ENCODE results near the gene SPNS1. TPM values are rescaled to one million over a fixed set of nuclear protein-coding genes. Genes with fewer than 3 reads are reported as not detected.
"Not testable (repeated sequence)": the region's sequence is repeated elsewhere in the genome, so short reads cannot be mapped to it uniquely, and the experiment has no call there.

Gene SPNS1
- total and polyA plus RNA-seq, 8 donors = 12.6 to 57.6 (median 15.2) TPM

GRCh38 chr16:28958216-28958615, 16.4 kb upstream of the SPNS1 start:
- Histone ChIP-seq H3K27me3 (no peaks in the 10 kb centered on the region), H3K4me3 (no peak overlapping the region), H3K36me3 (peaks cover 0 to 21% (median 3%) of the 10 kb centered on the region in 3 donors), H3K9me3 (no peaks in the 10 kb centered on the region), H3K4me1 (no peaks in the 10 kb centered on the region), H3K27ac (no peak overlapping the region)
- FAIRE-seq (no peak), DNase-seq (no peak), ATAC-seq (no peak)
- TF ChIP-seq CTCF (IDR thresholded peaks at IDR 0.05) = no peak
- WGBS, 2 donors = 94 to 99% methylated on average over 8 to 9 of the region's 9 CpGs
- intact Hi-C loops (cut with DNase I) = no loop called here

DNA sequence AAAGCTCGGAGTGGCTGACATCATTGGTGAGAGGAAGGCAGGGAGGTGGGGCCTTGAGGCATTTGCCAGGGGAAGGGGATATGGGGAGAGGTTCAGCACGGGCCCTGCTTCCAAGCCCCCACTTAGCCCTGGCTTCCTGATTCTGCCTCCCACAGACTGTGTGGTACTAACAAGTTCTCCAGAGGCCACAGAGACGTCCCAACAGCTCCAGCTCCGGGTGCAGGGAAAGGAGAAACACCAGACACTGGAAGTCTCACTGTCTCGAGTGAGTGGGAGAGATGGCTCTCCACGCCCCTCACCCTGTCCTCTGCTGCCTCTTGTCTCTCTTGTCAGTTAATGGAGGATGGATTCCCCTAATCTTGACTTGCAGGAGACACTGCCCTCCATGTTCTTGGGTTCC, 15.7 kb upstream of the SPNS1 start:
- intact Hi-C loops (cut with DNase I) = no loop called here
- Histone ChIP-seq H3K9me3 (no peaks in the 10 kb centered on the region), H3K4me3 (no peak overlapping the region), H3K4me1 (no peaks in the 10 kb centered on the region), H3K27me3 (no peaks in the 10 kb centered on the region), H3K27ac (no peak overlapping the region), H3K36me3 (peaks cover 0 to 21% (median 6%) of the 10 kb centered on the region in 3 donors)
- TF ChIP-seq CTCF (IDR thresholded peaks at IDR 0.05) = no peak
- ATAC-seq (no peak), FAIRE-seq (no peak), DNase-seq (no peak)
- 81 to 96% methylated on average over 5 to 6 of the region's 6 CpGs for WGBS, 2 donors

DNA sequence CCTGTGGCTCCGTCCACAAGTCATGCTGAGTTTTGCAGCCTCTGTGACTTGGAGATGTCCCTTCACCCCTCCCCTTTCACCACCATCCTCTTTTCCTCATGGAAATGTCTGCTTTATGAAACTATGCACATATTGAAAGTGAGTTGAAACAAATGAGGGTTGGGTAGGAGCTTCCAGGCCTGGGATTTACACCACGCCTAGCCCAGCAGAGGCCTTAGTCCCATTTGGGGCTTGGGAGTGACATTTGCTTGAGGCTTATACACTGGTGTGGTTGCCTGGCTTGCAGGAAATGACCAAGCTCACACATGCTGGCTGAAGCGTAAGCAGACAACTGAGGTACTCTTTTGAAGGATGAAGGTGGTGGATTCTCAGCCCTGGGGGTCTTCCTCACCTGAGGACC, 10.5 kb upstream of the SPNS1 start:
- no peak overlapping the region for H3K27ac ChIP-seq
- H3K9me3 ChIP-seq = no peaks in the 10 kb centered on the region
- no peak for ATAC-seq
- TF ChIP-seq CTCF (IDR thresholded peaks at IDR 0.05) = no peak
- no peaks in the 10 kb centered on the region for H3K27me3 ChIP-seq
- H3K4me3 ChIP-seq = no peak overlapping the region
- DNase-seq = no peak
- H3K4me1 ChIP-seq = no peaks in the 10 kb centered on the region
- intact Hi-C loops (cut with DNase I) = no loop called here
- peaks cover 0 to 7% (median 7%) of the 10 kb centered on the region in 3 donors for H3K36me3 ChIP-seq
- FAIRE-seq = no peak
- WGBS, 2 donors = 94 to 95% methylated on average over 3 of the region's 3 CpGs

- no peak for ATAC-seq
- no peak for FAIRE-seq
- Histone ChIP-seq H3K27me3 (no peaks in the 10 kb centered on the region), H3K27ac (no peak overlapping the region), H3K4me3 (no peak overlapping the region), H3K4me1 (no peaks in the 10 kb centered on the region), H3K36me3 (peaks cover 0 to 7% (median 7%) of the 10 kb centered on the region in 3 donors), H3K9me3 (no peaks in the 10 kb centered on the region)
- intact Hi-C loops (cut with DNase I) = no loop called here
- DNase-seq = no peak
- 83 to 89% methylated on average over 2 of the region's 2 CpGs for WGBS, 2 donors
- TF ChIP-seq CTCF (IDR thresholded peaks at IDR 0.05) = no peak
These were observed 10.1 kb upstream of the SPNS1 start for GRCh38 chr16:28964496-28964895.

- no peaks in the 10 kb centered on the region for H3K27me3 ChIP-seq
- intact Hi-C loops (cut with DNase I) = no loop called here
- no peak overlapping the region for H3K4me3 ChIP-seq
- WGBS, 2 donors = 84 to 89% methylated on average over 4 of the region's 4 CpGs
- H3K4me1 ChIP-seq = no peaks in the 10 kb centered on the region
- ATAC-seq = no peak
- H3K9me3 ChIP-seq = no peaks in the 10 kb centered on the region
- TF ChIP-seq CTCF (IDR thresholded peaks at IDR 0.05) = no peak
- H3K27ac ChIP-seq = no peak overlapping the region
- H3K36me3 ChIP-seq = peaks cover 0 to 7% (median 0%) of the 10 kb centered on the region in 3 donors
- no peak for DNase-seq
- FAIRE-seq = no peak
These were observed 7.4 kb upstream of the SPNS1 start for GRCh38 chr16:28967156-28967555.

GRCh38 chr16:28969696-28970095, 4.9 kb upstream of the SPNS1 start:
- H3K9me3 ChIP-seq; ATAC-seq; H3K27me3 ChIP-seq; H3K4me1 ChIP-seq; H3K27ac ChIP-seq; DNase-seq; intact Hi-C loops (cut with DNase I); FAIRE-seq; H3K36me3 ChIP-seq; H3K4me3 ChIP-seq: not testable (repeated sequence)
- WGBS, 2 donors = 69 to 77% methylated on average over 2 of the region's 2 CpGs

Measured in pancreas (tissue), 10 donors.